NT2/D1 (cell line): ENCODE data around the gene ZNF573.
A peak's percentile ranks its signal among the peaks of the same experiment; 100 is the strongest.

ENCODE experiments used
- DNase-seq: peaks from one replicate; pipeline ENCODE4 v3.0.0-alpha.2; 2011; ENCODE audit warnings: low read depth, low spot score
- H3K27me3 ChIP-seq: 2 replicates; pipeline ENCODE4 v1.6.0; 2011; ENCODE audit warnings: mild to moderate bottlenecking; ENCODE audit not compliant: insufficient read length, insufficient read depth
- H3K36me3 ChIP-seq: 2 replicates; pipeline ENCODE4 v1.6.1; 2011; ENCODE audit warnings: mild to moderate bottlenecking, low read length, mixed read lengths; ENCODE audit not compliant: insufficient read depth, insufficient read length
- H3K4me1 ChIP-seq: 2 replicates; pipeline ENCODE4 v1.5.1; 2011; ENCODE audit not compliant: insufficient read depth, insufficient read length
- H3K4me3 ChIP-seq: 2 replicates; pipeline ENCODE4 v1.5.1; 2011; ENCODE audit warnings: low read depth; ENCODE audit not compliant: insufficient read length
- H3K9ac ChIP-seq: 2 replicates; pipeline ENCODE4 v1.6.0; 2011; ENCODE audit warnings: low read depth; ENCODE audit not compliant: insufficient read length
- H3K9me3 ChIP-seq: 2 replicates; pipeline ENCODE4 v1.5.1; 2011; ENCODE audit warnings: mild to moderate bottlenecking, low read length; ENCODE audit not compliant: insufficient read depth
- SUZ12 ChIP-seq: IDR thresholded peaks from 2 replicates; pipeline ENCODE4 v1.6.1; 2011; ENCODE audit not compliant: insufficient read length, insufficient read depth; ENCODE audit errors: extremely low read depth
- YY1 ChIP-seq: IDR thresholded peaks from 2 replicates; pipeline ENCODE4 v1.6.1; 2011; ENCODE audit not compliant: insufficient read length, insufficient read depth
- ZNF274 ChIP-seq: IDR thresholded peaks from 2 replicates; pipeline ENCODE4 v1.6.1; 2011; ENCODE audit warnings: mild to moderate bottlenecking, low read depth, low read length

ZNF573 gene

DNA sequence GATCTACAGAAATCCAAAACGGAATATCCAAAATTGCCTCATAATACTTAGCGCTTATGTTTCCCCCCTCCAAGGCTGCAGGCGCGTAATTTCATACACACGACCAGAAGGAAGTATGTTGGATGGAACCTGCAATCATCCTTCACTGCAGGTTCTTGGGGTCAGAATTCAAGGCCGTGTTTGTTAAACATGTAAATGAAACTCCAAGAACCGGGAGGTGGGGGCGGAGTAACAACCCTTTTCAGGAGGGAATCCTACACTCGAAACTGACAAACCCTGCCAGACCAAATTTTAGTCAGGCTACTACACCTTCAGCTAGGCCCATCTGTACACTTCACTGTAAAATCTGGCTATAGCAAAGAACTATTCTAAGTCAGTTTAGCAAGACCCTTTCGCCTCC lies 61.1 kb downstream of the ZNF573 start:
- TF ChIP-seq SUZ12 (no peak), YY1 (no peak), ZNF274 (no peak)
- Histone ChIP-seq H3K27me3 (no peaks in the 10 kb centered on the region), H3K4me3 (peak overlapping the region; percentile 87), H3K36me3 (peaks cover 6% of the 10 kb centered on the region), H3K9ac (peak overlapping the region; percentile 88), H3K4me1 (no peaks in the 10 kb centered on the region), H3K9me3 (no peaks in the 10 kb centered on the region)
- DNase-seq = no peak

DNA sequence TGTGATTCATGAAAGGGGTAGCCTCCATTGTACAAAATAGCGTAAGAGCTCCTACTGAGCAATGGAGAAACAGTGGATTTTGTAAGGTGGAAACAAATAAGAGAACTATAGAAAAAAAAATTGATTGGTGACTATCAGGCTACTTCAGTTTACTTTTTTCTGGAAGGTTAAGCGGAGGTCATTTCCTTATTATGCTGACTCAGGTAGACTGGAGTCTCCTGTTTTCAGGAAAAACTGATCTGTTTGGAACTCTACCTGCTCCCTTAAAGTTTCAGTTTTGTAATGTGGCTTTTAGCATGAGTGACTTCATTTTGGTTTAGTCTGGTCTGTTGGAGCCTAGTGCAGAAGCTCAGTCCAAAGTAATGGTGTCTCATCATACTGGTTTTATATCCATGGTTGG lies 63.2 kb downstream of the ZNF573 start:
- Histone ChIP-seq H3K4me3 (no peak overlapping the region), H3K9me3 (no peaks in the 10 kb centered on the region), H3K27me3 (no peaks in the 10 kb centered on the region), H3K9ac (no peak overlapping the region), H3K4me1 (no peaks in the 10 kb centered on the region), H3K36me3 (peaks cover 13% of the 10 kb centered on the region)
- TF ChIP-seq SUZ12 (no peak), ZNF274 (no peak), YY1 (no peak)
- no peak for DNase-seq

GRCh38 chr19:37706052-37706605 lies 73.3 kb downstream of the ZNF573 start:
- H3K9ac ChIP-seq = no peak overlapping the region
- TF ChIP-seq ZNF274 = no peak
- no peak for TF ChIP-seq YY1
- TF ChIP-seq SUZ12 = no peak
- H3K36me3 ChIP-seq = peaks cover 25% of the 10 kb centered on the region
- H3K27me3 ChIP-seq = no peaks in the 10 kb centered on the region
- H3K4me1 ChIP-seq = no peaks in the 10 kb centered on the region
- no peak overlapping the region for H3K4me3 ChIP-seq
- peaks cover 11% of the 10 kb centered on the region for H3K9me3 ChIP-seq
- no peak for DNase-seq

GRCh38 chr19:37699057-37699456 lies 80.3 kb downstream of the ZNF573 start:
- no peak for DNase-seq
- TF ChIP-seq SUZ12 (no peak), ZNF274 (no peak), YY1 (no peak)
- Histone ChIP-seq H3K9me3 (peaks cover 61% of the 10 kb centered on the region), H3K4me1 (no peaks in the 10 kb centered on the region), H3K36me3 (peaks cover 37% of the 10 kb centered on the region), H3K4me3 (no peak overlapping the region), H3K27me3 (no peaks in the 10 kb centered on the region), H3K9ac (no peak overlapping the region)

DNA sequence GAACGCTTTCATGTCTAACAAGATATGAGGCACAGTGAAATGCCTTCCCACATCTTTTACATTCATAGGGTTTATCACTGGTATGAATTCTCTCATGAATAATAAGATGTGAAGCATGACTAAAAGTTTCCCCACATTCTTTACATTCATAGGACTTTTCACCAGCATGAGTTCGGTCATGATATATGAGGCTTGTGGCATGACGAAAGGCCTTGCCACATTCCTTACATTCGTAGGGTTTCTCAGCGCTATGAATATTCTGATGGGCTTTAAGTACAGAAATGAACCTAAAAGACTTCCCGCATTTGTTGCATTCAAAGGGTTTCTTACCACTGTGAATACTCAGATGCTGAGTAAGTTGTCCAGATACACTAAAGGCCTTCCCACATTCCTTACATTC lies 81.2 kb downstream of the ZNF573 start:
- Histone ChIP-seq H3K9ac (no peak overlapping the region), H3K4me3 (no peak overlapping the region), H3K9me3 (peaks cover 56% of the 10 kb centered on the region), H3K36me3 (peaks cover 37% of the 10 kb centered on the region), H3K4me1 (no peaks in the 10 kb centered on the region), H3K27me3 (no peaks in the 10 kb centered on the region)
- DNase-seq = no peak
- TF ChIP-seq SUZ12 (no peak), ZNF274 (no peak), YY1 (no peak)

- Histone ChIP-seq H3K36me3 (peaks cover 34% of the 10 kb centered on the region), H3K4me1 (no peaks in the 10 kb centered on the region), H3K9ac (no peak overlapping the region), H3K9me3 (peaks cover 42% of the 10 kb centered on the region), H3K4me3 (no peak overlapping the region), H3K27me3 (peaks cover 8% of the 10 kb centered on the region)
- no peak for TF ChIP-seq ZNF274
- no peak for TF ChIP-seq YY1
- no peak for TF ChIP-seq SUZ12
- DNase-seq = no peak
Observed at GRCh38 chr19:37695144-37695899, 84.1 kb downstream of the ZNF573 start.

DNA sequence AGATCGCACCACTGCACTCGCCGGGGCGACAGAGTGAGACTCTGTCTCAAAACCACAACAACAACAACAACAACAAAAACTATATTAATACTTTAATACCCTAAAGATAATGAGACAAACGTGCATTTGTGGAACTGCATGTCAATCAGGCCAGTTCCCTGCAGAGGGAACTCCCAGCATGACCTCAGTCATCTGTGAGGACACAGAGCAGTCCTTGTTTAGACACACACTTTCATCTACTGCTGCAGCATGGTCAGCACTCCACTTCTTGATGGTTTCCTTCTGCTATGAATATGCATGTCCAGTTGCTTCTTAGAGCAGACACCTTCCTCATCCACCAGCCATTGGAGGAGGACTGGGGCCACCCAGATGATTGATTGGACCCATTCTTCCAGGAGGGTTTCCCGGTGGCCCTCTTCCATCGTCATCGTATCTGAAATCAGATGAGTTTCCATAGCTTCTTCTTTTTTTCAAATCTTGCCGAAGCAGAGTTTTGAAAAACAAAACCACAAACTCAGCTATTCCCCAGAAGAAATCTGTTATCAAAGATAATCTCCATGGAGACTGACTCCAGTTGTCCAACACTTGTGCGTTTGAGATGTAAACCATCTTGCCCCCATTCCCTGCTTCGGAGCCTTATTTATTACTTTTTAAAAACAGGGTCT lies 86.3 kb downstream of the ZNF573 start:
- Histone ChIP-seq H3K4me3 (no peak overlapping the region), H3K9ac (no peak overlapping the region), H3K9me3 (peaks cover 20% of the 10 kb centered on the region), H3K27me3 (peaks cover 8% of the 10 kb centered on the region), H3K36me3 (peaks cover 15% of the 10 kb centered on the region), H3K4me1 (no peaks in the 10 kb centered on the region)
- no peak for DNase-seq
- TF ChIP-seq SUZ12 = no peak
- no peak for TF ChIP-seq YY1
- no peak for TF ChIP-seq ZNF274
